HG02870 (cell line): ENCODE results near the gene NLRP1.

Experiments used
- ATAC-seq: cut with Tn5 transposase; IDR thresholded peaks from one replicate; pipeline ENCODE4 v1.9.1; 2021; ENCODE audit warnings: mild to moderate bottlenecking, moderate library complexity; ENCODE audit not compliant: unreplicated experiment

NLRP1 gene

DNA sequence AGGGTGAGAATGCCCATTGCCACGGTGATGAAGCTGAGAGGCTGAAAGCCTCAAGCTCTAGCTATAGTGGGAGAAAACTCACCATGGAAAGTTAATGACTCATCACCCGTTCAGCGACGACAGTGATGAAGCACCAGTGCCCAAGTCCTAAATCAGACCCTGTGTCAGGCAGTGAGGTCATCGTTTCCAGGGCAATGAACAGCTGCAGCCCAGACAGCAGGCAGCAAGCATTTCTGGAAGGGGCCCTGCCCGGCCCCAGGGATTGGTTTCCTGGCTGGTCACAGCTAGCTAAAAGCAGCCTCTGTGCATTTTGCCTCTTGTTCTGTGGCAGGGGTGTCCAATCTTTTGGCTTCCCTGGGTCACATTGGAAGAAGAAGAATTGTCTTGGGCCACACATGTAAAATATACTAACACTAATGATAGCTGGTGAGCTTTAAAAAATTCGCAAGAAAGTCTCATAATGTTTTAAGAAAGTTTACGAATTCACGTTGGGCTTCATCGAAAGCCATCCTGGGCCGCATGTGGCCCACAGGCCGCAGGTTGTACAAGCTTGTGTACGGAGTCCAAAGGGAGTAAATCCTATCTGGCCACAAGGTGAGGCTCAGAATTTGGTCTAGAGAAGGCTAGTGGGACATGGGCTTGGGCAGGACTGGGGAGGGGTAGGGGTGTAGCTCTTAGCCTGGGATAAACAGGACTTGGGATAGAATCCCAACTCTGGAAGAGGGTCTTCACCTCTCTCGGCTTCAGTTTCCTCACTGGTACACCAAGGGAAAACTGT lies 57.3 kb downstream of the NLRP1 start:
- ATAC-seq, result no peak

DNA sequence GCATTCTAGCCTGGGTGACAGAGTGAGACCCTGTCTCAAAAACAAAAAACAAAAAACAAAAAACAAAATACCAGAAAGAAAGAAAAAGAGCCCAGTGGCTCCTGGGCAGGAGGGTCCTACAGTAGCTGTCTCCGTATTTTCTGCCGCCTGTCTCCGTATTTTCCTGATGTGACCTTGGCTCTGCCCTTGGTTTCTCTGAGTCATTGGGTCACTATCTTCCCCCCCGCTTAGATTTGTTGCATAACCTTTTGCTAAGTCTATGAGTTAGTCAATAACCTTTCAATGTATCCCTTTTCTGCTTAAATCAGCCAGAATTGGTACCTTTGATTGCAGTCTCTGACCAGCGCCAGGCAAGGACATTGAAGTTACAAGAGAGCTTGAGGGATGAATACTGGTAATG lies 61.1 kb downstream of the NLRP1 start:
- no peak for ATAC-seq

DNA sequence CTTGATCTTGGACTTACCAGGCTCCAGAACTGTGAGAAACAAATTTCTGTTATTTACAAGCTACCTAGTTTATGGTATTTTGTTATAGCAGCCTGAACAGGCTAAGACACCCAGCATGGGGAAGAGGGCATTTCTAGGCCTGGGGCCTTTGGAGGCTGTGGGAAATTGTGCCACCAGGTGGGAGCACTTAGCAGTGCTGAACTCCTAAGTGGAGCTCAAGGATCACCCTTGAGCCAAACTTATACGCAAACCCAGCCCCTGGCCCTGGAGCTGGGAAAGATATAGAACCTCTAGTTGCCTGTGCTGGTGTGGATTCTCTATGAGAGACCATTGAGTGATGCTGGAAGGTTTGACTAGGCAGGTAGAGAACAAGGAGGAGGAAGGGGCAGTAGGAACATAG lies 61.8 kb downstream of the NLRP1 start:
- ATAC-seq, result no peak

DNA sequence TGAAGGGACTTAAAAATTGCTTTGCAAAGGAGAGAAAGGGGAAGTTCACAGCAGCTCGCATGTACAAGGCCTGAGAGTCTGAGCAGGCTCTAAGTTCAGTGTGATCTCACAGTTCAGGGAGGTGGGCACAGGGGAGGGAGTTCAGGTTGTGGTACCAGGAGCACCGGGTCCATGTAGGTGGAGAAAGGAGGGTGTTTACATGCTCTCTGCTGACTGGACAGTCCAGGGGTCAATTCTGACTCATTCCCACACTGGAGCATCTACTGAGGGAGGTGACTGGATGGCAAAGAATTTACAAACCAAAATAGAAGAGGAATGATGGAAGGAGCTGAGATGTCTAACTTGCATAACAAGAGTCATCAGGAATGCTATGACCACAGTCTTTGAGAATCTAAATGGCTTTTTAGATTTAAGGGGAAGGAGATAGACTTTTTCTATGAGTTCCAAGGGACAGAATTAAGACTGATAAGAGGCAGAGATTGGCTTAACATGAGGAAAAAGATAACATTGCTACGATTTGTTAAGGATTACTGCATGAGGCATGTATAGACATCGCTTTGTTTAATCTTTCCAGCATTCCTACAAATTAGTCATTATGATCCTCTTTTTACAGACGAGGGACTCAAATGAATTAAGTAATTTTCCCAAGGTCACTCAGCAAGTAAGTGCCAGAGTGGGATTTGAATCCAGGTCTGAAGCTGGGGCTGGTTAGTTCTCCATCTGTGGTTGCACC lies 68.1 kb downstream of the NLRP1 start:
- ATAC-seq, result no peak

DNA sequence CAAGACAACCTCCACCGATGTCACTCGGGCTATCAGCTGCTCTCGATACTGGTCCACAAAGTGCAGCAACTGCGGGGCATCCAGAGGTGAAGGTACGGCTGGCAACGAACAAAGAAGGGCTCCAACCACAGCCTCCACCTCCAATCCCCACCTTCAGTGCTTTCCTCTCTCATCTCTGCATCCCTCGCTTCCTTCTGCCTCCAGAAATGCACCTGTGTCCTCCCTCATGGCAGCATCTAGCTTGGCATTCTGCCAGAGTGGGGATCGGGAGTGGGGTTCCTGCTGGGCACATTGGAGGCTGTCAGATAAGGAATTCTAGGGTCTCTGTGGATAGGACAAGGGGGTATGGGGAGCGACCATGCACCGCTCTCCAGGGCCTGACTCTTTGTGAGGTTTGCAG lies 69.3 kb downstream of the NLRP1 start:
- no peak for ATAC-seq

DNA sequence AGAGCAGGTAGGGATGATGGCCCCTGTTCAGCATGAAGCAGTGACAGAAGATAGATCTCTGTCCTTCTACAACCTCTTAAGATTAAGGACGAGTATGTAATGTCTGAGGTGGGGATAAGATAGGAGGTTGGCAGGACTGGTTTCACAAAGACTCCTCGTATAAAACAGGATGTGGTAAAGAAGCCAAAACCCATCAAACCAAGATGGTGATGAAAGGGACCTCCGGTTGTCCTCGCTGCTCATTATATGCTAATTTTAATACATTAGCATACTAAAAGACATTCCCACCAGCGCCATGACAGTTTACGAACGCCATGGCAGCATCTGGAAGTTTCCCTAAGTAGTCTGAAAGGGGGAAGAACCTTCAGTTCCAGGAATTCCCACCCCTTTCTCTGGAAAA lies 70.7 kb downstream of the NLRP1 start:
- ATAC-seq, result no peak

DNA sequence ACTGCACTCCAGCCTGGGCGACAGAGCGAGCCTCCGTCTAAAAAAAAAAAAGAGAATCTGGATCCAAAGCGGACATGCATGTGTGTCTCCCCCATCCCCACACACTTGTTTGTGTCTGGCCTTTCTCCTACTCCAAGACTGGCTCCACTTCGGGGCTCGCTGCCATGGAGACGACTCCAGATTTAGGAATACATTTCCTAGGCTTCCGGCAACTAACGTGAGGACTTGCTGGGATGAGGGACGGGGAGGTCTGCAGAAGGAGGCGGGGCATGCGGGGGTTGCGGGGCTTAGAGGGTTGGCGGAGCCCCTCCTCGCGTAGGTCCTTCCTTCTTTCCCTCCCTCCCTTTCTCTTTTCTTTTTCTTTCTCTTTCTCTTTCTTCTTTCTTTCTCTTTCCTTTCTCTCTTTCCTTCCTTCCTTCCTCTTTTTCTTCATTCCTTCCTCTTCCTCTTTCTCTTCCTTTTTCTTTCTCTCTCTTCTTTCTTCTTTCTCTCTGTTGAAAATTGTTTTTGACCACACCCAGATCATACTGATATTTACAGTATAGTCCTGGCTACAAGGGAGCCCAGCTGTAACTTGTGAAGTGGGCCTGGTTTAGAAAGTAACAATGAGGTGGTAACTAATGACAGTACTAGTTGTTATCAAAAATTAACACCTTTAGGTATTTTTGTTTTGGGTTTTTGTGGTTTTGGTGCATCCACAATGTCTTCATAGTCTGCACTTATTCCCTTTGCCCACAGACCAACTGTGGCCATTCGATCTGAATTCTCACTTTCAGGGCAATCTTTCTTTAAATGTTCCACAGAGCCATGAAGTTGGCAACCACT lies 72.7 kb downstream of the NLRP1 start:
- ATAC-seq, result no peak

DNA sequence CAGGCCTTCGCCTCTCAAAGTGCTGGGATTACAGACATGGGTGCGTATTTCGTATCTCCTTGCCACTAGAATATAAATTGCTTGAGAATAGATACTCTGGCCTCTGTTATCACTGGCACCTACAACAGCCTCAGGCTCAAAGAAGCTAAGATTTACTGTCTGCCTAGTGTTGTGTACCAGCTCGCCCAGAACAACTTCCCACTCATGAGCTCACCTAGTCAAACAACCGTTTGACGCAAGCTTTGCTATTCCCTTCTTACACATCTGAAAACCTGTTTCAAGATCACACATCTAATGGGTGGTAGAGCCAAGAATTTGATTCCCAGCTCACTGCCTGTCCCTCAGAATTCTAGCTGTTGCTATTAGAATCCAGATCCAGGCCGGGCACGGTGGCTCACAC lies 73.5 kb downstream of the NLRP1 start:
- ATAC-seq, result no peak

DNA sequence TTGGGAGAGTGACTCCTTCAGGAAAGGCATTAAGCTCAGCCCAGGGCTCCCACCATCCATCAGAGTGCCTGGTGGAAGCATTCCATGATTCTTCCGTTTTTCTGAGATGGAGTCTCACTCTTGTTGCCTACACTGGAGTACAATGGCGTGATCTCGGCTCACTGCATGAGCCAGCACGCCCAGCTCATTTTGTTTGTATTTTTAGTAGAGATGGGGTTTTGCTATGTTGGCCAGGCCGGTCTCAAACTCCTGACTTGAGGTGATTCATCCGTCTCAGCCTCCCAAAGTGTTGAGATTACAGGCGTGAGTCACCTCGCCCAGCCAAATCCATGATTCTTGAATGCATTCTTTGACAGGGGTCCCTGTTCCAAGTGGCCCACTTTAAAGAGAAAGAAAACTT lies 74.8 kb downstream of the NLRP1 start:
- no peak for ATAC-seq

DNA sequence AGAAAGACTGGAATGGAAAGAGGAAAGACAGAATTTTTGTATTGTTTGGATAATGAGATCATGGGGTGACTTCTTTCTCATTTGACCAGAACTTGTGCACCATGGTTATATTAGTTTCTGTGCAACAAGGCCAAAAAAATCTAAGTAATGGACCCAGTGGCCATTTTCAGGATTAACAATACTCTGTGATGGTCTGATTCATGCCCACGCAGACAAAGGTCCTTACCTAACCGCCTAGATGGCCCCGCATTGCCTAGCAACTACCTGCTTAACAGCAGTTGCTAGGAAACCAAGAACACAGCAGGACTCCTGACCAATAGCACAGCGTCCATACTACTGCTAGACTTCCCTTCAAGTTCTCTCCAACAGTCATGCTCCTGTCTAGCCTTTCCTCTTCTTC lies 75.5 kb downstream of the NLRP1 start:
- ATAC-seq, result no peak

DNA sequence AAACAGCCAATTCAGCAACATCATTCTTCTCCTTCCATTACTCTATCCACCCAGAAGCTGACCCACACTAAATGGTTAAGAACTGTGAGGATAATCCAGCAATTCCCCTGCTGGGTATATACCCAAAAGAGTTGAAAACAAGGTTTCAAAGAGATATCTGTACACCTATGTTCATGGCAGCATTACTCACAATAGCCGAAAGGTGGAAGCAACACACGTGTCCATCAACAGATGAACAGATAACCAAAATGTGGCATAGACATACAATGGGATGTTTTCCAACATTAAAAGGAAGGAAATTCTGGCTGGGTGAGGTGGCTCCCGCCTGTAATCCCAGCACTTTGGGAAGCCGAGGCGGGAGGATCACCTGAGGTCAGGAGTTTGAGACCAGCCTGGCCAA lies 78.0 kb downstream of the NLRP1 start:
- no peak for ATAC-seq

DNA sequence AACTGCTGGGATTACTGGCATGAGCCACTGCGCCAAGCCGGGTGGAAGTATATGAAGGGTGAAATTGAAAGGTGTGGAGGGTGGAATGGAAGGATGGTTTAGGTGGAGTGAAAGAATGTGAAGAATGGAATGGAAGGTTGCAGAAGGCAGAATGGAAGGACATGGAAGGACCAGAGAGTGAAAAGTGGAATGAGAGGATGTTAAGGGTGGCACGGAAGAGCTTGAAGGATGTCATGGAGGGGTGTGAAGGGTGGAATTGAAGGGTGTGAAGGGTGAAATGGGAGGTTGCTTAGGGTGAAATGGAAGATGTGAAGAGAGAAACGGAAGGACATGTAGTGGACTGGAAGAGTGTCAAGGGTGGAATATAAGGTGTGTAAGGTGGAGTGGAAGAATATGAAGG lies 81.8 kb downstream of the NLRP1 start:
- ATAC-seq, result no peak

DNA sequence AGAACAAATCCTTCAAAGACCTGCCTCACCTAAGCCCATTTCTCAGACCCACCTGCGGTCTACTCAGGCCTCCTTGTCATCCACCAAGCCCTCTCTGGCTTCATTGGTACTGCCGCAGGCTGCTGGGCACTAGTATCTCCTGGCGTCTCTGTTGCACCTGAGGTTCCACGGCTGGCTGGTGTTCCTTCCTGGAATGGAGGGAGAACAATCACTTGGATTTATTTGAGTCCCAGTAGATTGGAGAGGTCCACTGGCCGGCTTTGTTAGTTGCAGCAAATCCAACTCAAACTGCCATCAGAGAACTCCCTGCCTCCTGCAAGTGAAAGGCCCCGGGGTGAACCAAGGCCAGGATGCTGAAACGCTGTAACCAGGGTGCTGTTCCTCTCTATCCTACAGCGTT lies 82.6 kb downstream of the NLRP1 start:
- ATAC-seq, result no peak

DNA sequence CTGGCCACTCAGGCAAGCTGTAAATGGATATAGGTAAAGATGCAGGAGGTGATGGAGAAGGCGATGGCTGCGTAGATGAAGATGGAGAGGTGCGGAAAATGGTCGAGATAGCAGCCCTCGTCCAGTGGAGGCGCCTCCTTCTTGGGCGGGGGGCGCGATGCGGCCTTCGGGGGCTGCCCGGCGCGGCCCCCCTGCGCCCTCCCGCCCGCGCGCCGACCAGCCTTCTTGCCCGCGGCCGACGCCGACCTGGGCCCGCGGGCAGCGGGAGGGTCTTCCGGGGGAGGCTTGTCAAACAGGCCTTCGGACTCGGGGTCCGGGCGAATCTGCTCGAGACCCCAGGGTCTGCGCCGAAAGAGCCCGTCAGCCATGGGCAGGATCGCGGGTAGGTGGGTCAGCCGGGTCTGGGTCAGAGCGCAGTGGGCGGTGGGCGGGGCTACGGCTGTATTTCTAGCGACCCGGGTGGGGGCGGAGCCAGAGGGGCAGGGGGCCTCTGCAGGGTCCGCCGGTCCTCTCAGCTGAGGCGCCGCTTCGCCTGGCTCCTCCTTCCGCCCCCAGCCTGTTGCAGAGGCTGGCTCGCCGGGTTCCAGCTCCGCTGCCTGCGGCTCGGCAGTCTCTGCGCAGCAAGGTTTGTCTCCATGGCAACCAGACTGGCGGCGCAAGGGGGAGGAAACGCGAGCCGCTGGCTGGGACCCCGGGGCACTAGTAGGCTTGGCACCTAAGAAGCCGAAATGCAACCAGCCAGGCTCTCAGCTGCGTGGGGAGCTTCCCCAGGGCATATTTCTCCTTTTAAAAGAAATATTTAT lies 83.5 kb downstream of the NLRP1 start:
- no peak for ATAC-seq

DNA sequence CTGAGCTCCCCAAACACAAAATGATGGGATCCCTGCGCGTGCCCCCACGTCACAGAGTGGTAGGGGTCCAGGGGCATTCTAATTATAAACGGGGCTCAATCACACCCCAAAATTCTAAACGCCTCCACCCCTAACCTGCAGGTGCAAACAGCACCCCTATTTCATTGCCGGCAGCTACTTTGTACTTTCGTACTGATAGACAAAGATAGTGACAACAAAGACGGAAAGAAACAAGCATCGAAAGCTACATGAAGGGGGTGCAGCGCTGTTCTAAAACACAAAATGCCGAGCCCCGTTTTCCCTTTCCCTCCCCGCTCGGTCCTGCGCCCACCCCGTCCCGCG lies 84.1 kb downstream of the NLRP1 start:
- no peak for ATAC-seq

DNA sequence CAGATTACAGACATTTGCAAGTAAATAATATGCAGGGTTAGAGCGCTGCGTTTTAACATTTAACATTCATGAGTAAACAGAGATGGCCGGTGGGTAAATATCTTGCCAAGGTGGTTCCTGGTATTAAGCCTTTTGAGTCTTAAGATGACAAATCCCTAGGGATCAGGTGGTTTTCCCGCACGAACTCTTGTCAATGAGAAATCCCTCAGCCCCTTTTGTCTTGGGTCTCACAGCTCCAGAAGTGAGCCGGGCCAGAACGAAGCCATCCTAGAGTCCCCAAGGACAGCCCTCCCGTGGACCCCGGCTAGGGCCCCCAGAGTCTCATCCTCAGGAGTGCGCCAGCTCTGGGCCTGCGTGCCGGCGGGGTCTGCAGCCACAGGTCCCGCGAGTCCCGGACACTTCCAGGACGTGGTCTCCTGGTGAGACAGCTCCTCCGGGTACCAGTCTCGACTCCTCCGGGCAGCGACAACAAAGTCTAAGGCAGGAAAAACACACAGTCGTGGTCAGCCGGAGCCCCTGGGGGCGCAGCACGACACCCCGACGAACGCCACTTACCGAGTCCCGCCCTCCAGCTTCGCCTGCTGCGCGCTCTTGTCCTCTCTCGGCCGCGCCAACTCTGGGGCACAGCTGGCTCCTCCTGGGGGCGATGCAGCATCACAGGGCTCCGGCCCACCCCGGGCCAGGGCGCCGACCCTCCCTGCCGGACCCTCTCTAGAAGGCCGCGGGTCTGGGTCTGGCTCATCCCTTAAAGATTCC lies 84.7 kb downstream of the NLRP1 start:
- ATAC-seq, result no peak

DNA sequence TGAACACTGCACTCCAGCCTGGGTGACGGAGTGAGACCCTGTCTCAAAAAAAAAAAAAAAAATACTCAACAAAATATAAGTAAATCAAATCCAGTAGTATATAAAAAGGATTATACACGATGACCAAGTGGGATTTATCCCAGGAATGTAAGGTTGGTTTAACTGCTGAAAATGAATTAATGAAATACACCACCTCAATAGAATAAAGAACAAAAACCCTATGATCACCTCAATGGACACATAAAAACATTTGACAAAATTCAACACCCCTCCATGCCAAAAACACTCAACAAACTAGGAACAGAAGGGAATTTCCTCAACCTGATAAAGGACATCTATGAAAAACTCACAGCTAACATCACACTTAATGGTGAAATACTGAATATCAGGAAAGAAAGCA lies 91.3 kb downstream of the NLRP1 start:
- ATAC-seq, result no peak

DNA sequence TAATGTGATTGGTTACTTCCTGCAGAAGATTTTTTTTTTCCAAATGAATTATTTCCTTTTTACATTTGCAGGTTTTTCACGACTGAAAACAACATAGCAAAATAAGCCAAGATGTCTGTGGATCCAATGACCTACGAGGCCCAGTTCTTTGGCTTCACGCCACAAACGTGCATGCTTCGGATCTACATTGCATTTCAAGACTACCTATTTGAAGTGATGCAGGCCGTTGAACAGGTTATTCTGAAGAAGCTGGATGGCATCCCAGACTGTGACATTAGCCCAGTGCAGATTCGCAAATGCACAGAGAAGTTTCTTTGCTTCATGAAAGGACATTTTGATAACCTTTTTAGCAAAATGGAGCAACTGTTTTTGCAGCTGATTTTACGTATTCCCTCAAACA lies 95.6 kb downstream of the NLRP1 start:
- no peak for ATAC-seq

DNA sequence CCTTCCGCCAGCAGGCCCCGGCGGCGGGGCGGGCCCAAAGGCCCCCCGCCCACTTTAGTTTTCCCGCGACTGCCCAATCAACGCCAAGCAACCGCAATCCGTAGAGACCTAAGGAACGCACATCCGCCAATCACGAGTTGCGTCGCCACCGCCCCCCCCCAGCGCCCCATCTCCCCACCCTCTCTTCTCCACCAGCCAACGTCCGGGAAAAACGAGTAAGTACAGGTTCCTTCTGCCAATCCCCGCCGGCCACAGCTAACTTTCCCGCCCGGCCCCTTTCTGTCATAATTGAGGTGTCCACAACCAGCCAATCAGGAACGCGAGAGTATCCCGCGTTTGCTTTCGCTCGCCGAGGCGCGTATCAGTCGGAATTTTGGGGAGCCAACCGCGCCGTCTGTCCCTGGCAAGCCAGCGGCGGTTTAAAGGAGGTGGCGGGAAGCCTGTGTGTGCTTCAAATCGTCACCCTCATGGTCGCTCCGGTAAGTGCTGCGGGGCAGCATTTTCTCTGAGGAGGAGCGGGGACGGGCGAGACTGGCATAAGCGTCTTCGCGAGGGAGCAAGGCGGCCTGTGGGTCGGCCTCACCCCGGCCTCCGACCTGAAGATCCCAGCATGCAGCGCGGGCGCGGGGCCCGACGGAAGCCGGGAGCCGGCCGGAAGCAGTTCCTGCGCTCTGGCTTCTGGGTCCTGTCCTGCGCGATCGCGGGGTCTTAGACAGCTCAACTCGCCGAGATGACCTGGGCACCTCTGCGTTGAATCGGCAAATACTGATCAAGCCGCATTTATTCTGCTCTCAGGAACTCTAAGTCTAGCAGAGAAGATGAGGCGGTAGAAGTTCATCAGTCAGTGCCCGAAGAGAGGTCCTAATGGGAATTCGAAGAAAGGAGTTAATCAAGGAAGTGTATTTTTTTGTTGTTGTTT lies 97.8 kb downstream of the NLRP1 start, which contains the start of gene MIS12:
MIS12 (plus strand) TSS at position 361 of the 919 bp plus-strand sequence. CDS start 2,297 bp downstream, outside the sequence.
- ATAC-seq, result peak; percentile 89
